GM19043 (cell line): ENCODE results near the gene PRSS21.

ENCODE experiments used
- ATAC-seq: cut with Tn5 transposase; IDR thresholded peaks from one replicate; pipeline ENCODE4 v1.9.1; 2021; ENCODE audit warnings: low read depth; ENCODE audit not compliant: unreplicated experiment

The PRSS21 gene

GRCh38 chr16:2859686-2860265, 42.7 kb downstream of the PRSS21 start:
- ATAC-seq = no peak

GRCh38 chr16:2860826-2861567, 44.0 kb downstream of the PRSS21 start:
- no peak for ATAC-seq

DNA sequence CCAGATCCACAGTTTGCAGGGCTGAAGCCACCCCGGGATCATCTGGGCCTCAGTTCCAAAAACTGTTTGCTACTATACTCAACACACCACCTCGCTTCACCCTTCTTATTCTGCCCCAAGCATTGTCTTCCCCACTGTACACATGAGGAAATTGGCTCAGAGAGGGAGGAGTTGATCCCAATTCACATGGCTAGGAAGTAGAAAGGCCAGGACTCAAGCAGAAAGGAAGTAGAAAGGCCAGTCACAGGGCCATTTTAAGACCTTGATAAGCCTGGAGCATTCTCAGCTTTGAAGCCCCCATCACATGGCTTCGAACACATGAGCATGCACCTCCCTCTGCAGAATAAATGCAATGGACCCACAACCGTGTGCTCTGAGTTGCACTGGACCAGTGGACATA, 48.6 kb downstream of the PRSS21 start:
- ATAC-seq = no peak

DNA sequence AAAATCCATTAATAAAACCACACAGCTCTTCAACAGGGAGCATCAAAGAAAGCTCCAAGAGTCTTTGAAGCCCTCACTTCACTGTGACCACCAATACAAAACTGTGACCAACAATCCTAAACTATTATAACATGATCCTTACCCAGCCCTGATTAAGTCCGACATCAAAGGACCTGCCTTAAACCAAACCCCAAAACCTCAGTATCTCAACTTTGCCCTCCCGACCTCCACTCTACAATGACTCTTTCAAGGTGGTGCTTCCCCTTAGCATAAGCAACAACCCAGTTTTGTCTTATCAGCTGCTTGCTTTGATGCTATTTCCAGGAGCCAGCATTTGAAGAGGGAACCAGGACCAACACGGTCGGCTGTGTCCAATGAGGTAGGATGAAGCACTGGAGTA, 49.4 kb downstream of the PRSS21 start:
- no peak for ATAC-seq

DNA sequence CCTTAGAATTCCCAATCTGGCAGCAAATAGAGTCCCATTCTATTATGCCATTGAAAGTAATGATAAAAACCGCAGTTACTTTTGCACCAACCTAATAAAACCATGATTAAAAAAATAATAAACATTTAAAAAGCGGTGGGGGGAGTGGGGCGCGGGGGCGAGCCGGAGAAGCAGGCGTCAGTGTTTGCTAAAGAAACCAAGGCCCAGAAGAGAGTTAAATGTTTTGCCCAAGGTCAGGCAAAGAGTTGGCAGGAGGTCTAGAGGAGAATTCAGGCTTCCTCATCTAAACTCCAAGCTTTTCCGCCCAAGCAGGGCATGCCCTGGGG, 50.6 kb downstream of the PRSS21 start:
- no peak for ATAC-seq

DNA sequence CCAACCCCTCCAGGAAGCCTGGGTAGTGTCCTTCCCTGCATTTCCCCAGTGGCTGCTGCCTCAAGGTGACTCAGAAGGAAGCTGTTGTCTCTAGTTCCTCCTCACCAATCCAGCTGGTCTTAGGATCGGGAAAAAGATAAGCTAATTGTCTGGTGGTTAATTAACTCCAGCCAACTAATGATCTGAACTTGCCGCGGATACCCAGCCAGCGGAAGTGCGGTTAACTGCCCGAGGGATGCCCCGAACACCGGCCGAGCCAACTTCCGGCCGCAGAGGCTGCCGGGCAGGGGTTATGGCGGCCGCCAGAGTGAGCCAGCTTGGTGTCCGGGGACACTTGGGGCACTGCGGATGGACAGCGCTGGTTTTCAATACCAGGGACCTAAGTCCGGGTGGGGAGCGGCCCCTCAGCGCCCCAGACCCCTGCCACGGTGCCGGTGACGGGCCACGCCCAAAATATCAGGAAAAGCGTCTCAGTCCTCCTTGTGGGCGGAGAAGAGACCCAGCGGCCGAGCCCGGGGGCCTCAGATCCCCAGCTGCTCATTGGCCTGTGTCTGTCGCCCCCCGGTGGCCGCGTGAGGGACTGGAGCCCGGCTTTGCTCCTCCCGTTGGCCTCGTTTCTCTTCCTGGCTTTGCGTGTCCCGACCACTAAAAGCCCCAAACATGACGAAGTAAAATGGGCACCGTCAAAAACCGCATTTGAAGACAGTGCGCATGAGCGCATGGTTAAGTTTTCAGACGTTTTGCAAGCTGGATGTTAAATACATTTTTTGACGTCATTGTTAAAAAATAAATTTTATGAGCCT, 51.2 kb downstream of the PRSS21 start:
- peak; percentile 71 for ATAC-seq
